Endodermal cell (in vitro differentiated cells): Measurements from ENCODE around the gene IL16. TPM values are rescaled to one million over a fixed set of nuclear protein-coding genes. Genes with fewer than 3 reads are reported as not detected.

Experiments used
- DNase-seq: peaks from one replicate; pipeline ENCODE4 v3.0.0-alpha.2; 2017
- H3K27ac ChIP-seq: 2 replicates; pipeline ENCODE4 v1.5.1; 2013; ENCODE audit warnings: mild to moderate bottlenecking, low read depth, low read length, moderate library complexity
- H3K27me3 ChIP-seq: 2 replicates; pipeline ENCODE4 v1.6.1; 2013; ENCODE audit warnings: mild to moderate bottlenecking, low read length, moderate library complexity; ENCODE audit not compliant: insufficient read depth, control insufficient read depth, poor library complexity, severe bottlenecking
- H3K36me3 ChIP-seq: 2 replicates; pipeline ENCODE4 v1.7.0; 2013; ENCODE audit warnings: mild to moderate bottlenecking, low read length, moderate library complexity; ENCODE audit not compliant: control insufficient read depth, insufficient read depth
- H3K4me1 ChIP-seq: one replicate; pipeline ENCODE4 v1.7.0; 2013; ENCODE audit warnings: low read length; ENCODE audit not compliant: control insufficient read depth, insufficient read depth
- H3K4me3 ChIP-seq: 2 replicates; pipeline ENCODE4 v1.5.1; 2013; ENCODE audit warnings: mild to moderate bottlenecking, low read length, moderate library complexity
- H3K9ac ChIP-seq: 2 replicates; pipeline ENCODE4 v1.6.1; 2013; ENCODE audit warnings: mild to moderate bottlenecking, low read length, moderate library complexity; ENCODE audit not compliant: poor library complexity, severe bottlenecking; ENCODE audit errors: extremely low read depth
- H3K9me3 ChIP-seq: 2 replicates; pipeline ENCODE4 v1.6.1; 2013; ENCODE audit warnings: mild to moderate bottlenecking, low read length, moderate library complexity; ENCODE audit not compliant: control insufficient read depth
- H3K27ac Mint-ChIP-seq: 2 replicates; pipeline ENCODE4 v1.8.0; 2020; ENCODE audit warnings: mixed read lengths
- H3K27me3 Mint-ChIP-seq: 2 replicates; pipeline ENCODE4 v1.8.0; 2021; ENCODE audit warnings: mild to moderate bottlenecking, mixed read lengths; ENCODE audit not compliant: insufficient read depth
- H3K36me3 Mint-ChIP-seq: 2 replicates; pipeline ENCODE4 v1.8.0; 2020; ENCODE audit warnings: low read depth, mixed read lengths
- H3K4me1 Mint-ChIP-seq: 2 replicates; pipeline ENCODE4 v1.8.0; 2020; ENCODE audit warnings: mixed read lengths
- H3K4me3 Mint-ChIP-seq: 2 replicates; pipeline ENCODE4 v1.8.0; 2020; ENCODE audit warnings: mild to moderate bottlenecking, moderate library complexity, mixed read lengths
- H3K9me3 Mint-ChIP-seq: 2 replicates; pipeline ENCODE4 v1.8.0; 2020; ENCODE audit warnings: mild to moderate bottlenecking, mixed read lengths
- WGBS, 2 experiments: methylation state at CpG; one replicate each; pipeline versions ENCODE4 v1.1.5 to v1.1.7; 2013; ENCODE audit warnings: missing lambda C conversion rate in 2 of 2, mixed read lengths in 1 of 2; ENCODE audit not compliant: insufficient coverage in 1 of 2, insufficient read length in 1 of 2; 5-methylcytosine and 5-hydroxymethylcytosine counted together
- total RNA-seq, 2 donors: library from RNA; stranded (reverse); fragmentation: NEBNext Ultra II Directional in 1 of 2; extraction: Animal tissue kit (Norgen Biotek cat#: 25700) in 1 of 2; gene quantifications; 2 replicates in 1 of 2; 3 replicates in 1 of 2; pipeline ENCODE4 v1.2.1, GENCODE V29; 2021
- TF ChIP-seq, protein P1 (sequence below): fragments of 200-600 bp; sonication (generic); conservative IDR thresholded peaks from 2 replicates; pipeline ENCODE4 v1.5.0; 2021; ENCODE audit warnings: antibody characterized with exemption, mild to moderate bottlenecking

The IL16 gene
- total RNA-seq, 2 donors from 2014 or later: 0.13 to 0.24 TPM

DNA sequence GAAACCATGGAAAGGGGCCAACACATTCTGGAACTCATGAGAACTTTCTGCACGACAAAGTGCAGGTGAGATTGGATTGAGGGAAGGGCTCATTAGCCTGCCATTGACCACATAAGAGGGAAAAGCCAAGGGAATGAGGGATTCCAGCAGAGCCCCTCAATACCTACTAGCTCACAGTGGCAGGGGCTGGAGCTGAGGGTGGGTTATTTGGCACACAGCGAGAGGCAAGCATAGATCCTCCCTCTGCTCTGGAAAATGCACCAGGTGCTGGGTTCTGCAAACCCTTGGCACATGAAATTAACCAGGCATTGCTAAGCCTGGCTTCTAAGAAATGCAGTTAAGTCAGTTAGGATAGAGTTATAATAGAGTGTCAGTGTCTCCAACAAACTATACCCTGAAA lies 60.8 kb downstream of the IL16 start:
- 63% methylated on average over 1 to 2 of the region's 2 CpGs for WGBS, 2 experiments

GRCh38 chr15:81258455-81258854 lies 61.8 kb downstream of the IL16 start:
- 84 to 86% methylated on average over 1 to 7 of the region's 8 CpGs for WGBS, 2 experiments
- Histone ChIP-seq H3K9me3 (no peaks in the 10 kb centered on the region), H3K27ac (no peak overlapping the region), H3K36me3 (no peaks in the 10 kb centered on the region), H3K4me1 (no peaks in the 10 kb centered on the region), H3K4me3 (no peak overlapping the region), H3K27me3 (no peaks in the 10 kb centered on the region), H3K9ac (no peak overlapping the region)
- H3K4me3 Mint-ChIP-seq: no peak overlapping the region
- TF ChIP-seq, protein P1, sequence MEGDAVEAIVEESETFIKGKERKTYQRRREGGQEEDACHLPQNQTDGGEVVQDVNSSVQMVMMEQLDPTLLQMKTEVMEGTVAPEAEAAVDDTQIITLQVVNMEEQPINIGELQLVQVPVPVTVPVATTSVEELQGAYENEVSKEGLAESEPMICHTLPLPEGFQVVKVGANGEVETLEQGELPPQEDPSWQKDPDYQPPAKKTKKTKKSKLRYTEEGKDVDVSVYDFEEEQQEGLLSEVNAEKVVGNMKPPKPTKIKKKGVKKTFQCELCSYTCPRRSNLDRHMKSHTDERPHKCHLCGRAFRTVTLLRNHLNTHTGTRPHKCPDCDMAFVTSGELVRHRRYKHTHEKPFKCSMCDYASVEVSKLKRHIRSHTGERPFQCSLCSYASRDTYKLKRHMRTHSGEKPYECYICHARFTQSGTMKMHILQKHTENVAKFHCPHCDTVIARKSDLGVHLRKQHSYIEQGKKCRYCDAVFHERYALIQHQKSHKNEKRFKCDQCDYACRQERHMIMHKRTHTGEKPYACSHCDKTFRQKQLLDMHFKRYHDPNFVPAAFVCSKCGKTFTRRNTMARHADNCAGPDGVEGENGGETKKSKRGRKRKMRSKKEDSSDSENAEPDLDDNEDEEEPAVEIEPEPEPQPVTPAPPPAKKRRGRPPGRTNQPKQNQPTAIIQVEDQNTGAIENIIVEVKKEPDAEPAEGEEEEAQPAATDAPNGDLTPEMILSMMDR: no peak
- DNase-seq: no peak
- peaks cover 2% of the 10 kb centered on the region for H3K4me1 Mint-ChIP-seq
- no peaks in the 10 kb centered on the region for H3K36me3 Mint-ChIP-seq
- H3K27ac Mint-ChIP-seq: no peak overlapping the region
- peaks cover 4% of the 10 kb centered on the region for H3K27me3 Mint-ChIP-seq
- no peaks in the 10 kb centered on the region for H3K9me3 Mint-ChIP-seq

More for the DNA sequence above, 60.8 kb downstream of the IL16 start:
- Histone ChIP-seq H3K36me3 (no peaks in the 10 kb centered on the region), H3K27me3 (no peaks in the 10 kb centered on the region), H3K4me3 (no peak overlapping the region), H3K4me1 (no peaks in the 10 kb centered on the region), H3K9me3 (no peaks in the 10 kb centered on the region), H3K9ac (no peak overlapping the region), H3K27ac (no peak overlapping the region)
- Mint-ChIP-seq H3K9me3 (no peaks in the 10 kb centered on the region), H3K36me3 (no peaks in the 10 kb centered on the region), H3K4me1 (peaks cover 2% of the 10 kb centered on the region), H3K4me3 (no peak overlapping the region), H3K27ac (no peak overlapping the region), H3K27me3 (peaks cover 4% of the 10 kb centered on the region)
- no peak for DNase-seq
- TF ChIP-seq, protein P1: no peak

DNA sequence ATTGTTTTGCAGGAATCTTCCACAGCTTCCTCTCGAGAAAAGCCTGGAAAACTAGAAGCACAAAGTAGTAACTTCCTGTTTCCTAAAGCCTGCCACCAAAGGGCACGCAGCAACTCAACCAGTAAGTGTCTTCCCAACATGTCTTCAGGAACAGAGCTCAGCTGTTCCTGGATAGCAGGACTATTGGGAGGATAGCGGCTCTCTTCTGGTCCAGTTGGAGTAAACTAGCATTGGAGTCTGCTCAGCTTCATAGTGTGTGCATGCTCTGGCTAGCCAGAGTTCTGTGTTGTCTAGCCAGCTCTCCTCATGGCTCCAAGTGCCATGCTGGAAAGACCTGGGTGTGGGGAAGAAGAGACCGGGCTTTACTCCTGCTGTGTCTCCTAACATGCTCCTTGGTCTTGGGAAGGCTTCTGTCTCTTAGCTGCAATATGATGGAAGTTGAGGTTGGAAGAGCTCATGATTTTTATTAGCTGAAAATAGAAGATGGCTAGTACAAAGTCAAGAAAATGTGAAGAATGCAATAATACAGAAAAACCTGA lies 63.1 kb downstream of the IL16 start:
- peaks cover 2% of the 10 kb centered on the region for H3K4me1 Mint-ChIP-seq
- H3K27me3 Mint-ChIP-seq: peaks cover 4% of the 10 kb centered on the region
- WGBS, 2 experiments: 93% methylated on average over 3 to 4 of the region's 4 CpGs
- H3K27ac ChIP-seq: no peak overlapping the region
- no peak for DNase-seq
- H3K9me3 Mint-ChIP-seq: no peaks in the 10 kb centered on the region
- no peaks in the 10 kb centered on the region for H3K36me3 ChIP-seq
- no peaks in the 10 kb centered on the region for H3K27me3 ChIP-seq
- no peak overlapping the region for H3K4me3 ChIP-seq
- H3K36me3 Mint-ChIP-seq: no peaks in the 10 kb centered on the region
- TF ChIP-seq, protein P1: no peak
- H3K4me3 Mint-ChIP-seq: no peak overlapping the region
- no peaks in the 10 kb centered on the region for H3K9me3 ChIP-seq
- H3K27ac Mint-ChIP-seq: no peak overlapping the region
- H3K9ac ChIP-seq: no peak overlapping the region
- no peaks in the 10 kb centered on the region for H3K4me1 ChIP-seq
